Measurements from ENCODE around the gene YPEL2. TPM values are rescaled to one million over a fixed set of nuclear protein-coding genes. Genes with fewer than 3 reads are reported as not detected.
"Not testable (repeated sequence)": the region's sequence is repeated elsewhere in the genome, so short reads cannot be mapped to it uniquely, and the experiment has no call there.

Gene YPEL2, protein sequence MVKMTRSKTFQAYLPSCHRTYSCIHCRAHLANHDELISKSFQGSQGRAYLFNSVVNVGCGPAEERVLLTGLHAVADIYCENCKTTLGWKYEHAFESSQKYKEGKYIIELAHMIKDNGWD
- 10 to 100 TPM; 42.2 to 42.4 TPM for total RNA-seq
- polyA plus RNA-seq, result 10 to 100 TPM in 1 of 2 donors, 1 to 10 TPM in 1; 9.9 to 20.3 TPM

DNA sequence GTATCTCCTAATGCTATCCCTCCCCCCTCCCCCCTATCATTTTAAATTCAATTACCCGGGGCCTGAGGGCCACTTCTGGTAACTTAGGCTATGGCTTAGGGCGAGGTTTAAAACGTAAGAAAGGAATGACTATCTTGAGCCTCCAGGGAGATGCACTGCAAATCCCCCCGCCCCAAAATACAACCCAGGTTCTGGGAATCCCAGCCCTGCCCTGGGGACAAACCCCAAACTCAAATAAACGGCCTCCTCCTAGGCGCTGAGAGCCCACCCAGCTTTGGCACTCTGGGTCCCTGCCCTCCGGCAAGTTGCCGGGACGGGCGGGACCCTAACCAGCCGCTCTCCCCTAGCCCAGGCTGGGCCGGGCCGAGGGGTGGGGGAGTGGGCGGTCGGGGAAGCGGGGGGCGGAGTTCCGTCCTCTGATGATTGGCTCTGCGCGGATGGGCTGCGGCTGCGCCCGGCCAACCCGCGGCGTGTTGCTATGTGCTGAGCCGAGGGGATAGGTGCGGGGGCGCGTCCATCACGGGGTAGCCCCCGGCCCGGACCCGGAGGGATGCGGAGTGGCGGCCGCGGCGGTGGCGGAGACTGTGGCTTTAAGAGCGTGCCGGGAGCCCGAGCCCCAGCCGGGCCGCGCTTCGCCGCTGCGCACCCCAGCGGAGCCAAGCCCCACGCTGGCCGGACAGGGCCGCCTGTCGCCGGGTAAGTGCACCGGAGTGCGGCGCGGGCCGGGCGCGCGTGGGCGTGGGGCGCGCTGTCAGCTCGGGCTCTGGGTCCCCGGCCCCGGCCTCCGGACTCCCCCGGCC is at the start of gene YPEL2:
YPEL2 (plus strand) TSS at position 527 of the 800 bp plus-strand sequence. CDS start 21,755 bp downstream, outside the sequence.
- peak; percentile 86 to 90 (median 88) for DNase-seq

DNA sequence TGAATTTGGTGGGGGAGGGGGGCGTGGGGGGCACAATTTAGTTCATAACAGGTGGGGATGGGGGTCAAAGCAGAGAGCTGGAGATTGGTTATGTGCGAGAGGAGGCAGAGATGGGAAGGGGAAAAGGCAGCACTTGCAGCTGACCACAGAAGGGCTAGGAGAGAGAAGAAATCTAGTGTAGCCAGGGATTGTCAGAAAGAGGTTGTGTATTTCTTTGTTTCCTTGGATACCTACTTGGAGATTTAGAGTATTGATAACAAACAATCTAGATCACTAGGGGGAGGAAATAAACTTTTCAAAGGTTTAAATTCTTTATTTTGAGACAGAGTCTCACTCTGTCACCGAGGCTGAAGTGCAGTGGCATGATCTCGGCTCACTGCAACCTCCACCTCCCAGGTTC is 47.1 kb upstream of the YPEL2 start:
- Mint-ChIP-seq H3K9me3 (no peaks in the 10 kb centered on the region), H3K27me3 (no peaks in the 10 kb centered on the region), H3K4me3 (no peak overlapping the region), H3K36me3 (no peaks in the 10 kb centered on the region), H3K4me1 (peaks cover 0 to 5% (median 4%) of the 10 kb centered on the region in 4 donors), H3K27ac (peak overlapping the region in 4 of 7 donors; percentile 10 to 48 (median 44))
- intact Hi-C loops (cut with micrococcal nuclease), result no loop called here
- H3K27me3 ChIP-seq (ENCODE audit: insufficient read depth, low read length), result no peaks in the 10 kb centered on the region
- H3K4me1 ChIP-seq (ENCODE audit: insufficient read depth, low read length), result no peaks in the 10 kb centered on the region
- H3K36me3 ChIP-seq (ENCODE audit: insufficient read depth, low read length), result no peaks in the 10 kb centered on the region
- ChIA-PET POLR2A (ENCODE audit: partially characterized antibody) (no interaction called here), CTCF (ENCODE audit: partially characterized antibody) (no interaction called here)
- no peak overlapping the region for H3K4me3 ChIP-seq (ENCODE audit: low read length in 2 of 2)
- no peak overlapping the region for H3K27ac ChIP-seq (ENCODE audit: low read depth, low read length)
- H3K9me3 ChIP-seq (ENCODE audit: control insufficient read depth in 1 of 2, low read length in 2 of 2), result no peaks in the 10 kb centered on the region
- DNase-seq, result peak in 1 of 5 donors; percentile 6

More for the DNA sequence above, at the start of gene YPEL2:
- intact Hi-C loops (cut with micrococcal nuclease), result no loop called here
- Histone ChIP-seq H3K9me3 (ENCODE audit: control insufficient read depth in 1 of 2, low read length in 2 of 2) (no peaks in the 10 kb centered on the region), H3K27me3 (ENCODE audit: insufficient read depth, low read length) (no peaks in the 10 kb centered on the region), H3K4me3 (ENCODE audit: low read length in 2 of 2) (peak within 1 kb of the TSS; percentile 53 to 73), H3K4me1 (ENCODE audit: insufficient read depth, low read length) (peaks cover 79% of the 10 kb centered on the region), H3K36me3 (ENCODE audit: insufficient read depth, low read length) (no peaks in the 10 kb centered on the region), H3K27ac (ENCODE audit: low read depth, low read length) (peak within 1 kb of the TSS; percentile 62)
- Mint-ChIP-seq H3K4me1 (peaks cover 53 to 83% (median 64%) of the 10 kb centered on the region in 4 donors), H3K36me3 (peaks cover 0 to 10% of the 10 kb centered on the region in 2 donors), H3K27ac (peak within 1 kb of the TSS; percentile 86 to 94 (median 92)), H3K9me3 (no peaks in the 10 kb centered on the region), H3K27me3 (no peaks in the 10 kb centered on the region), H3K4me3 (peak within 1 kb of the TSS; percentile 90 to 94 (median 93))
- CTCF ChIA-PET (ENCODE audit: partially characterized antibody), result no interaction called here
- POLR2A ChIA-PET (ENCODE audit: partially characterized antibody), result interaction anchor here (0.5 to 4.8 kb wide), 12 partner anchors 11 to 122 kb away, joined by 3 to 55 read pairs (median 6); no protein-coding TSS in a partner anchor

DNA sequence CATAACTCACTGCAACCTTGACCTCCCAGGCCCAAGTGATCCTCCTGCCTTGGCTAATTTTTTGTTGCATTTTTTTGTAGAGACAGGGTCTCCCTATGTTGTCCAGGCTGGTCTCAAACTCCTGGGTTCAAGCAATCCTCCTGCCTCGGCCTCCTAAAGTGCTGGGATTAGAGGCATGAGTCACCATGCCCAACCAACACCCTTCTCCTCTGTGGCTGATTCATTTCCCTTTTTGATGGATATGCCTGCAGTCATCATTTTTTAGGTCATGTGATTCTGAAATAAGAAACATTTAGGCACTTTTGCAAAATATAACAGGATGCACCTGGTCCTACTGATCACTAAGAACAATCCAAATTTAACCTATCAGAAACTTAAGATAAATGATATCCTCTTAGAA is 44.0 kb upstream of the YPEL2 start:
- Histone ChIP-seq H3K4me3 (ENCODE audit: low read length in 2 of 2) (no peak overlapping the region), H3K9me3 (ENCODE audit: control insufficient read depth in 1 of 2, low read length in 2 of 2) (no peaks in the 10 kb centered on the region), H3K27me3 (ENCODE audit: insufficient read depth, low read length) (no peaks in the 10 kb centered on the region), H3K4me1 (ENCODE audit: insufficient read depth, low read length) (no peaks in the 10 kb centered on the region), H3K36me3 (ENCODE audit: insufficient read depth, low read length) (no peaks in the 10 kb centered on the region), H3K27ac (ENCODE audit: low read depth, low read length) (no peak overlapping the region)
- POLR2A ChIA-PET (ENCODE audit: partially characterized antibody), result no interaction called here
- DNase-seq, result no peak
- H3K36me3 Mint-ChIP-seq, result no peaks in the 10 kb centered on the region
- intact Hi-C loops (cut with micrococcal nuclease), result no loop called here
- H3K27me3 Mint-ChIP-seq, result no peaks in the 10 kb centered on the region
- H3K9me3 Mint-ChIP-seq, result no peaks in the 10 kb centered on the region
- H3K27ac Mint-ChIP-seq, result peak overlapping the region in 2 of 7 donors; percentile 9 to 22
- no peak overlapping the region for H3K4me3 Mint-ChIP-seq
- CTCF ChIA-PET (ENCODE audit: partially characterized antibody), result no interaction called here
- H3K4me1 Mint-ChIP-seq, result peaks cover 0 to 5% (median 4%) of the 10 kb centered on the region in 4 donors

DNA sequence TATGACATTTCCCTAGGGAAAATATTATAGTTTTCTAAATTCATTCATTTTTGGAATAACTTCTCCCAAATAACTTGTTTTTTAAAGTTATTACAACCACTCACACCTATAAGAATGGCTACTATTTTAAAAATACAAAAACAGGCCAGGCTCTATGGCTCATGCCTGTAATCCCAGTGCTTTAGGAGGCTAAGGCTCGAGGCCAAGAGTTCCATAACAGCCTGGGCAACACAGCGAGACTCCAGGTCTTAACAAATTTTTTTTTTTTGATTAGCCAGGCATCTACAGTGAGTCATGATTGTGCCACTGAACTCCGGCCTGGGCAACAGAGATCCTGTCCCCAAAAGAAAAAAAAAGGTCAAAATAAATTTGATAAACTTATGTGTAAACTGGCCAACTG is 43.6 kb upstream of the YPEL2 start:
- POLR2A ChIA-PET (ENCODE audit: partially characterized antibody), result no interaction called here
- H3K27me3 Mint-ChIP-seq, result no peaks in the 10 kb centered on the region
- CTCF ChIA-PET (ENCODE audit: partially characterized antibody), result no interaction called here

DNA sequence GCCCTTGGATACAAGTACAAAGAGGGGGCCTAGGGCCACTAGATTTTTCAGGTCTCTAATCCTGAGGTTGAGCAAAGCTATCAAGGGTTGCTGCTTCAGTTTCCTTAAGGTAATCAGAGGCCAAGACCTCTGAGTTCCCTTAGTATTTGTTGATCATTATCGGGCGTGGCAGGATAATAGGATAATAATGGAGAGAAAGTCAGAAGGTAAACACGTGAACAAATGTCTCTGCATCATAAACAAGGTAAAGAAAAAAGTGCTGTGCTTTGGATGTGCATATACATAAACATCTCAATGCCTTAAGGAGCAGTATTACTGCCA is 41.5 kb upstream of the YPEL2 start:
- no peaks in the 10 kb centered on the region for H3K36me3 ChIP-seq (ENCODE audit: insufficient read depth, low read length)
- intact Hi-C loops (cut with micrococcal nuclease), result no loop called here
- Mint-ChIP-seq H3K4me1 (no peaks in the 10 kb centered on the region), H3K9me3 (no peaks in the 10 kb centered on the region), H3K4me3 (no peak overlapping the region), H3K27ac (no peak overlapping the region), H3K36me3 (no peaks in the 10 kb centered on the region), H3K27me3 (no peaks in the 10 kb centered on the region)
- no peaks in the 10 kb centered on the region for H3K4me1 ChIP-seq (ENCODE audit: insufficient read depth, low read length)
- ChIA-PET POLR2A (ENCODE audit: partially characterized antibody) (no interaction called here), CTCF (ENCODE audit: partially characterized antibody) (no interaction called here)
- no peaks in the 10 kb centered on the region for H3K27me3 ChIP-seq (ENCODE audit: insufficient read depth, low read length)
- no peak overlapping the region for H3K27ac ChIP-seq (ENCODE audit: low read depth, low read length)
- no peak overlapping the region for H3K4me3 ChIP-seq (ENCODE audit: low read length in 2 of 2)
- H3K9me3 ChIP-seq (ENCODE audit: control insufficient read depth in 1 of 2, low read length in 2 of 2), result no peaks in the 10 kb centered on the region
- DNase-seq, result no peak

More for the DNA sequence above, 43.6 kb upstream of the YPEL2 start:
- Mint-ChIP-seq H3K27ac (no peak overlapping the region), H3K4me3 (no peak overlapping the region), H3K4me1 (peaks cover 0 to 5% (median 4%) of the 10 kb centered on the region in 4 donors), H3K9me3 (no peaks in the 10 kb centered on the region), H3K36me3 (no peaks in the 10 kb centered on the region)
- DNase-seq, result no peak
- no peaks in the 10 kb centered on the region for H3K9me3 ChIP-seq (ENCODE audit: control insufficient read depth in 1 of 2, low read length in 2 of 2)
- no peak overlapping the region for H3K4me3 ChIP-seq (ENCODE audit: low read length in 2 of 2)
- H3K27ac ChIP-seq (ENCODE audit: low read depth, low read length), result no peak overlapping the region
- intact Hi-C loops (cut with micrococcal nuclease), result no loop called here
- no peaks in the 10 kb centered on the region for H3K36me3 ChIP-seq (ENCODE audit: insufficient read depth, low read length)
- H3K4me1 ChIP-seq (ENCODE audit: insufficient read depth, low read length), result no peaks in the 10 kb centered on the region
- no peaks in the 10 kb centered on the region for H3K27me3 ChIP-seq (ENCODE audit: insufficient read depth, low read length)

DNA sequence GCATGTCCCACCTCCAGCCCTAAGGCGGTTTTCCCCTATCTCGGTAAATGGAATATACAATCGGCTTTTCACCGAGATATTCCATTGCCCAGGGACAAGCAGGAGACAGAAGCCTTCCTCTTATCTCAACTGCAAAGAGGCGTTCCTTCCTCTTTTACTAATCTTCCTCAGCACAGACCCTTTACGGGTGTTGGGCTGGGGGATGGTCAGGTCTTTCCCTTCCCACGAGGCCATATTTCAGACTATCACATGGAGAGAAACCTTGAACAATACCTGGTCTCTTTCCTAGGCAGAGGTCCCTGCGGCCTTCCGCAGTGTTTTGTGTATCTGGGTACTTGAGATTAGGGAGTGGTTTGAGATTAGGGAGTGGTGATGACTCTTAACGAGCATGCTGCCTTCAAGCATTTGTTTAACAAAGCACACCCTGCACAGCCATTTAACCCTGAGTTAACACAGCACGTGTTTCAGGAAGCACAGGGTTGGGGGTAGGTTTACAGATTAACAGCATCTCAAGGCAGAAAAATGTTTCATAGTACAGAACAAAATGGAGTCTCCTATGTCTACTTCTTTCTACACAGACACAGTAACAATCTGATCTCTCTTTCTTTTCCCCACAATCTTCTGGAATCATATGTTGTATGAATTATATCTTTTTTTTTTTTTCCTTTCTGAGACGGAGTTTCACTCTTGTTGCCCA is 41.0 kb upstream of the YPEL2 start:
- H3K36me3 Mint-ChIP-seq; H3K27me3 ChIP-seq (ENCODE audit: insufficient read depth, low read length); DNase-seq; CTCF ChIA-PET (ENCODE audit: partially characterized antibody); H3K4me1 Mint-ChIP-seq; H3K27me3 Mint-ChIP-seq; H3K9me3 ChIP-seq (ENCODE audit: control insufficient read depth in 1 of 2, low read length in 2 of 2); H3K27ac Mint-ChIP-seq; intact Hi-C loops (cut with micrococcal nuclease); H3K4me1 ChIP-seq (ENCODE audit: insufficient read depth, low read length); POLR2A ChIA-PET (ENCODE audit: partially characterized antibody); H3K36me3 ChIP-seq (ENCODE audit: insufficient read depth, low read length); H3K27ac ChIP-seq (ENCODE audit: low read depth, low read length); H3K9me3 Mint-ChIP-seq; H3K4me3 ChIP-seq (ENCODE audit: low read length in 2 of 2); H3K4me3 Mint-ChIP-seq: not testable (repeated sequence)

DNA sequence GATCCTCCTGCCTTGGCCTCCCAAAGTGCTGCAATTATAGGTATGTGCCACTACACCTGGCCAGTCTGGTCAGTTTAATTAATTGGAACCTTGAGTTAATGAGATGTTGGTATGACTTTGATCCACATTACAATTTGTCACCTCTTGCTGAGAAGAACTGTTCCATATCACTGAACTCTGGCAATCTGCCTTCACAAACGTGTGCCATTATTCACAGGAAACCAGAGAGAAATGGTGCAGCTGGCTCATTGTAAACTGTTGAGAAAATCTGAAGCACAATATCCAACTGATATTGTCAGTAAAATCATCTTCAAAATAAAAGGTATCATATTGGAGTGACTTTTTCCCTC is 39.3 kb upstream of the YPEL2 start:
- H3K36me3 Mint-ChIP-seq, result no peaks in the 10 kb centered on the region
- POLR2A ChIA-PET (ENCODE audit: partially characterized antibody), result no interaction called here
- no peaks in the 10 kb centered on the region for H3K4me1 Mint-ChIP-seq
- H3K4me1 ChIP-seq (ENCODE audit: insufficient read depth, low read length), result no peaks in the 10 kb centered on the region
- H3K27me3 Mint-ChIP-seq, result no peaks in the 10 kb centered on the region
- intact Hi-C loops (cut with micrococcal nuclease), result no loop called here
- CTCF ChIA-PET (ENCODE audit: partially characterized antibody), result interaction anchor here (1.6 kb wide), 1 partner anchor 19 kb away, joined by 4 read pairs; no protein-coding TSS in a partner anchor
- H3K27me3 ChIP-seq (ENCODE audit: insufficient read depth, low read length), result no peaks in the 10 kb centered on the region
- no peak for DNase-seq
- H3K27ac Mint-ChIP-seq, result no peak overlapping the region
- no peak overlapping the region for H3K4me3 Mint-ChIP-seq
- no peaks in the 10 kb centered on the region for H3K36me3 ChIP-seq (ENCODE audit: insufficient read depth, low read length)
- no peak overlapping the region for H3K4me3 ChIP-seq (ENCODE audit: low read length in 2 of 2)
- H3K27ac ChIP-seq (ENCODE audit: low read depth, low read length), result no peak overlapping the region
- no peaks in the 10 kb centered on the region for H3K9me3 ChIP-seq (ENCODE audit: control insufficient read depth in 1 of 2, low read length in 2 of 2)
- no peaks in the 10 kb centered on the region for H3K9me3 Mint-ChIP-seq

Data from CD4-positive, alpha-beta memory T cell (primary cell).